ENCODE results near the gene EPHX1. TPM values are rescaled to one million over a fixed set of nuclear protein-coding genes. Genes with fewer than 3 reads are reported as not detected.

The EPHX1 gene
- total RNA-seq, 1 donor from 2014 or later = 41.5 TPM

DNA sequence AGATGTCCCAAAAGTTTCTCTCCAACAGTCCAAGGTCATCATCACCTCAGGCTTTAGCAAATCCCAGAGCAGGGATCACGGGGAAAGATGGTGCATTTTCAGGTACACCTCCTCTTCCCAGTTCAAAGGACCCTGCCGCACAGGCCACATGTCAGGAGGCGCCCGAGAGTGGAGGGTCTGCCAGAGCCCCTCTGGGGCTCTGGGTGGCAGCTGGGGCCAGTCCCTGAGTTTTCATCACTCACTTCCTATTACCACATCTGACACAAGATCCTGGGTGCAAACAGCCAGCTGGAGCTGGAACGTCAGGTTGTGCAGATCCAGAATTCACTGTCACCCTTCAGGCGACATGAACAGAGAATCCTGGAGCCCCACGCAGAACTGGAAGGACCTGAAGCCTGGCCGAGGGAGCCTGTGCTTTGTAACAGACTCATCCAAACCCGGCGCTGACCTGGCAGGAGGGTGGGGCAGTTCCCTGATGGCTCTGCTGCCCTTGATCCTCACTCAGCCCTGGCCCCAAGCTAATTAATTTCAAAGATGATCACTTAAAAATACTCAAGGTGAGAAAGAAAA is 63.4 kb downstream of the EPHX1 start:
- no peak for DNase-seq (ENCODE audit: low spot score, unreplicated experiment)
- H3K36me3 Mint-ChIP-seq (ENCODE audit: insufficient read depth) = peaks cover 23% of the 10 kb centered on the region
- no peak overlapping the region for H3K4me3 Mint-ChIP-seq (ENCODE audit: low read depth)
- peaks cover 24% of the 10 kb centered on the region for H3K4me1 Mint-ChIP-seq (ENCODE audit: low read depth)
- no peaks in the 10 kb centered on the region for H3K27me3 Mint-ChIP-seq
- TF ChIP-seq CTCF (IDR thresholded peaks at IDR 0.05; ENCODE audit: unreplicated experiment) = no peak
- no peak overlapping the region for H3K27ac Mint-ChIP-seq
- no peaks in the 10 kb centered on the region for H3K9me3 Mint-ChIP-seq (ENCODE audit: low read depth)

GRCh38 chr1:225874431-225874830 is 64.5 kb downstream of the EPHX1 start:
- Mint-ChIP-seq H3K4me1 (ENCODE audit: low read depth) (peaks cover 31% of the 10 kb centered on the region), H3K27ac (no peak overlapping the region), H3K36me3 (ENCODE audit: insufficient read depth) (peaks cover 21% of the 10 kb centered on the region), H3K27me3 (no peaks in the 10 kb centered on the region), H3K4me3 (ENCODE audit: low read depth) (no peak overlapping the region), H3K9me3 (ENCODE audit: low read depth) (no peaks in the 10 kb centered on the region)
- TF ChIP-seq CTCF (IDR thresholded peaks at IDR 0.05; ENCODE audit: unreplicated experiment) = no peak
- no peak for DNase-seq (ENCODE audit: low spot score, unreplicated experiment)

DNA sequence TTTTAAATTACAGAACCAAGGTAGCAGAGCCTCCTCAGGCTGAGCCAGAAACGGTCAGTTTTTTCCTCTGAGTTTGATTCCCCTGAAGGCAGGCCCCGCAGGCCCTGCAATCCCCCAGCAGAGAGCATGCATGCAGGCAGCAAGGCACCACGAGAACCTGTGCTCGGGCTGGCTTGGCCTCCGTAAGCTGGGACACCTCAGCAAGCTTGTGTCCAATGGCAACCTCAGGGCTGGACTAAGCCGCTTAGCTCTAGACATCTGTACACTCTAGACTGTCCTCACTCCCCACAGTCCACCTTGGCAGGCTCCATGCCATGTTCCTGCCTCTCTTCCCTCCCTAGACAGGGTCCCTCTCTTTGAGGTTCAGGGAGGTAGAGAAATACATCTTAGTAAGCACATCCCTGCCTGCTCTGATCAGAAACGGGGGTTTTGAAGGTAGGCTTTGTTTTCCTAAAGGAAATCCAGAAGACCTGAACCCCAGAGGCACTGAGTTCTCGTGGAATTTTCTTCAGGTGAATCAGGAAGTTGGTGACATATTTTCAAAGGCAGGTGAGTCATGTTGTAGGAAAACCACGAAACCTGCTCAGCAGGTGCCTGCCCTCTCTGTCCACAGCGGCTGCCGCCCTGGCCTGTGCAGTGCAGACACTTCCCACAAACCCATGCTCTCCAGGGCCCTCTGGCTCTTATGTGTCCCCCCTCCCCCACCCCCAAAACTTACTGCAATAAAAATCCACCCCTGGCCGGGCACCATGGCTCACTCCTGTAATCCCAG is 65.3 kb downstream of the EPHX1 start:
- Mint-ChIP-seq H3K4me3 (ENCODE audit: low read depth) (no peak overlapping the region), H3K9me3 (ENCODE audit: low read depth) (no peaks in the 10 kb centered on the region), H3K27ac (peak overlapping the region; percentile 90), H3K27me3 (no peaks in the 10 kb centered on the region), H3K36me3 (ENCODE audit: insufficient read depth) (peaks cover 21% of the 10 kb centered on the region), H3K4me1 (ENCODE audit: low read depth) (peaks cover 39% of the 10 kb centered on the region)
- no peak for DNase-seq (ENCODE audit: low spot score, unreplicated experiment)
- no peak for TF ChIP-seq CTCF (IDR thresholded peaks at IDR 0.05; ENCODE audit: unreplicated experiment)

GRCh38 chr1:225876900-225877510 is 67.1 kb downstream of the EPHX1 start:
- Mint-ChIP-seq H3K36me3 (ENCODE audit: insufficient read depth) (peaks cover 14% of the 10 kb centered on the region), H3K27ac (no peak overlapping the region), H3K4me1 (ENCODE audit: low read depth) (peaks cover 42% of the 10 kb centered on the region), H3K27me3 (no peaks in the 10 kb centered on the region), H3K4me3 (ENCODE audit: low read depth) (no peak overlapping the region), H3K9me3 (ENCODE audit: low read depth) (no peaks in the 10 kb centered on the region)
- no peak for DNase-seq (ENCODE audit: low spot score, unreplicated experiment)
- no peak for TF ChIP-seq CTCF (IDR thresholded peaks at IDR 0.05; ENCODE audit: unreplicated experiment)

DNA sequence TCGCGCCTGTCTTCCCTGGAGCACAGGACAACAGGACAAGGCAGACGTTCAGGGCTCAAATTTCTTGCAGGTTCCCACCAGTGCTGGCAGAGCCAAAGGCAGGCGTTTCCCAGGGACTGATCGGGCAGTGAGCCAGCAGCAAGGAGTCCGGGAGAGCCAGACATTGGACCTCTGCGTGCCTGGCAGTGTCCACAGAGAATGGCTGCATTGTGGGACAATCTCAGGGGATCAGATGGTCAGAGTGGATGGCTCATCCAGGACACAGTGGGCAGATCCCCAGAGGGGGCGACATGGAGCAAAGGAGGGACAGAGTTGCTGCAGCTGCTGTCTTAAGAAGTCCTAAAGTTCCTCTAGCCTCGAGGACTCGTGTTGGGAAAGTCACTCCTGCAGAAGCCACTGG is 67.7 kb downstream of the EPHX1 start:
- peak overlapping the region; percentile 65 for H3K27ac Mint-ChIP-seq
- peaks cover 14% of the 10 kb centered on the region for H3K36me3 Mint-ChIP-seq (ENCODE audit: insufficient read depth)
- H3K4me3 Mint-ChIP-seq (ENCODE audit: low read depth) = peak overlapping the region; percentile 55
- H3K9me3 Mint-ChIP-seq (ENCODE audit: low read depth) = no peaks in the 10 kb centered on the region
- no peak for DNase-seq (ENCODE audit: low spot score, unreplicated experiment)
- peaks cover 42% of the 10 kb centered on the region for H3K4me1 Mint-ChIP-seq (ENCODE audit: low read depth)
- H3K27me3 Mint-ChIP-seq = no peaks in the 10 kb centered on the region
- peak; percentile 52 for TF ChIP-seq CTCF (IDR thresholded peaks at IDR 0.05; ENCODE audit: unreplicated experiment)

Data from progenitor cell of endocrine pancreas (in vitro differentiated cells).